ENCODE data around the gene MAGI1.
A peak's percentile ranks its signal among the peaks of the same experiment; 100 is the strongest.
"Not testable (repeated sequence)": the region's sequence is repeated elsewhere in the genome, so short reads cannot be mapped to it uniquely, and the experiment has no call there.

MAGI1 gene

DNA sequence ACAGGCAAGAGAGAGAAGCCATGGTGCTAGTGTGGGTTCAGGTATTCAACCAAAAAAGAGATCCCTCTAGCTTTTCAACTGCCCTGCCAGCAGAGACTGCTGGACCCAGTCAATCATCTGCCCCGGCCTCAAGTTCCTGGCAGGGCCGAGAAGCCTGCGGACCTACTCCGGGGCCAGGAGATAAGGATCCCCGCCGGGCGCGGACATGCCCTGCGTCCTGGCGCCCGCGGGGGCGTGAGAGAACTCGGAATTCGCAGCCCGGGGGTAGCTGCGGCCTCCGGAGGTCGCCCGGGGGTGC is 821 bp upstream of the MAGI1 start:
- peak; percentile 39 for DNase-seq (ENCODE audit: low spot score)

DNA sequence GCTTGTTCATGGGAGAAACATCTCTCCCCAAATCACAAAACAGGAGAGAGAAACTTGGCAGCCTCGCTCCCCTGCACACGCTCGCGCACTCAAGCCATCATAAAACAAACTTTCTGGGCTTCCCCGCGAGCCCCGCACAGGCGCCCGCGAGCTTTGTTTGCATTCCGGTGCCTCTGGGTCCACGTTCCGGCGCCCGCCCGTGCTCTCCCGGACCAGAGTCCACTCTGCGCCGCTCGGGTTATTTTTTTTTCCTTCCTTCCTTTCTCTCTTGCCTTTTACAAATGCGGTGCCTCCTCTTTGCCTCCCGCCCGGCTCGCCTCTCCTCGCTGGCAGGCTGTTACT is 363 bp downstream of the MAGI1 start:
- peak; percentile 75 for DNase-seq (ENCODE audit: low spot score)

DNA sequence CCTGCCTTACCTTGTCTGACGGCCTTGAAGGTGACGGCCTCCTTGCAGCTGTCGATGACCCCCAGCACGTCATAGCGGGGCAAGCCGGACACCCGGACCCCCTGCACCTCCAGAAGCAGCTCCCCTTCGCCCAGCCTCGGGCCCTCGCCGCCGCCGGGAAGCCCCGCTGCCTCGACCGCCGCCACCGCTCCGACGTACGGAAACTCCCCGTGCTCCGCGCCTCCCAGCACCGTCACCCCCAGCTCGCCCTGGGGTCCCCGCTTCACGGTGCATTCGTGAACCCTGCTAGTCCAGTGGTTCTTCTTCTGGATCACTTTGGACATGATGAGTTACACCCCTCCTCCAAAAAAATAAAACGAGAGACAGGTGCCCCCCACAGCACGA is 740 bp downstream of the MAGI1 start:
- DNase-seq (ENCODE audit: low spot score): no peak

DNA sequence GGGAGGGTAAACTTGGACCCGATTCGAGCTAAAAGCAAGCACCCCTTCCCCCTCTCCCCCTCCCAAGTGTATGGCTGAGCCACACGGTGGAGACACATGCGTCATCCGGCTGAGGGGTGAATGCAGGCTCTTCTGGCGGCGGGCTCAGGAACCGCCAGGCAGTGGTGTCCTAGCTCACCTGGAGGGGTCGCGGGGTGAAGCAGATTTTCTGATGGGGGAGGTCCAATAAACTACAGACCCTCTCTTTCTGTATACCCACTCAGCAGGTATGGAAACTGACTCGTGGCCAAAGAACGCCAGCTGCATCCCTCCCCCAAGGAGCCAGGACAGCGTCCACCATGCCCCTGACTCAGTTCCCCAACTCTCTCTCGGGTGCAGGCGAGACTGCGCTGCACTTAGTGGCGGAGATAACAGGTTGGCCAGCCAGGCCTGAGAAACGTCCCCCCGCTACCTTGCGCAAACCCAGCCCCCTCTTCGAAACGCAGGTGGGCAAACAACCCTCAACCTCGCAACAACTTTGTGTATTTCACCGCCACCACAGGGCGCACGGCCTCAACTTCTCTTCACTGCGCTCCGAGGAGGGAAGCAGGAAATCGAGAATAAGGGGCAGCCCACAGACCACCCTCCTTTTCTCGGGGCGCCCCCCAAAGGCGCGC is 1.3 kb downstream of the MAGI1 start:
- DNase-seq (ENCODE audit: low spot score): peak; percentile 57

DNA sequence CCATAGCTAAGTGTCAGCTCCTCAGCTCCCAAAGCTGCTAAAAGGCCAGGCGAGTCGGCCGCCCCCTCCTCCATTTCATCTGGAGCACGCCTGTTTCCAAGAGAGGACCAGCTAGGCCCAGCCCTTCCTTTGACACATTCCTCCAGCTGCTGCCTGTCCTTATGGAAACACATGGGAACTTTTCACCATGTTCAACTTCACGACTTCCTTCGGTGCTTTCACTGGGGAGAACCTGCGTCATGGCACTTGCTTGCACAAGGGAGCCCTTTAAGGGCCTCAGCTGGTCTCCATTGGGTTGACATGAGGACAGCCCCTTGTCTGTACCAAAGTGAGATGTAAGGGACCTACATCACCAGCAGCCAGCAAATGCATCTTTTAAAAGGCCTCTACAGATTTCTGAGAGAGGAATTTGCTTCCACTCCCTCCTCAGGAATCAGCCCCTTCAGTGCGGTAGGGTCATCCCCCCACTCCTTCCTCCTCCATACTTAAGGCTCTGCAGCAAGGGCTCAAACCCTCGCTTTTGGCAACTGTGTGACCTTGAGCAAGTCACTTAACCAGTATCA is 2.1 kb downstream of the MAGI1 start:
- DNase-seq (ENCODE audit: low spot score): no peak

DNA sequence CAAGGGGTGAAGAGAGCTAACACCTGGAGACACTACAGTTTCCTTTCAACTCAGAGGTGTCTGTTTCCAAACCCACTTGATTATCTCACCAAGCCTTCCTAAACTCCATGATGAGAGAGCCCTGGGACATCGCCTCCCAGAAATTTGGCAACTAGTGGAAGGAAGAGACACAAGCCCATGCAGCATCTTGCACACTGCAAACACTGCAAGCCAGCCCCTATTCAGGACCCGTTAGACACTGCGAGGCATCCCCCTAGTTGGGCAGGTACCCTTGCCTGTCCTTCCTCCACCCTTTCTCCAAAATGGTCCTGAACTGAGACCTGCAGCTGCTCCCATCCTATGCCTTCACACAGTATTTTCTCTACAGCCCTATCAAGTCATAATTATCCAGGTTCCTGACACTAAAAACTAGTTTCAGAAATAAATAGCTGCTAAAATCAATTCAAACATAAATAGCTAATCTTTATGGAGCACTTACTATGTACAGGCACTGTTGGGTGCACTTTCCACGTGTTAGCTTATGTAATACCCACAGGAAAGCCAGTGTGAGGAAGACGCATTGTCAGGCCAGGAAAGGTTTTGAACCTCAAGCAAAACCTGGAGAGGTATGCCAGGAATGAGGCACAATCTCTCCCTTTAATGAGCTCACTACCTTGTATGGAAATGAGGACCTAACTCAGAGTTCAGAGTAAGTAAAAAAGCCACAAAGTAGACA is 2.8 kb downstream of the MAGI1 start:
- no peak for DNase-seq (ENCODE audit: low spot score)

DNA sequence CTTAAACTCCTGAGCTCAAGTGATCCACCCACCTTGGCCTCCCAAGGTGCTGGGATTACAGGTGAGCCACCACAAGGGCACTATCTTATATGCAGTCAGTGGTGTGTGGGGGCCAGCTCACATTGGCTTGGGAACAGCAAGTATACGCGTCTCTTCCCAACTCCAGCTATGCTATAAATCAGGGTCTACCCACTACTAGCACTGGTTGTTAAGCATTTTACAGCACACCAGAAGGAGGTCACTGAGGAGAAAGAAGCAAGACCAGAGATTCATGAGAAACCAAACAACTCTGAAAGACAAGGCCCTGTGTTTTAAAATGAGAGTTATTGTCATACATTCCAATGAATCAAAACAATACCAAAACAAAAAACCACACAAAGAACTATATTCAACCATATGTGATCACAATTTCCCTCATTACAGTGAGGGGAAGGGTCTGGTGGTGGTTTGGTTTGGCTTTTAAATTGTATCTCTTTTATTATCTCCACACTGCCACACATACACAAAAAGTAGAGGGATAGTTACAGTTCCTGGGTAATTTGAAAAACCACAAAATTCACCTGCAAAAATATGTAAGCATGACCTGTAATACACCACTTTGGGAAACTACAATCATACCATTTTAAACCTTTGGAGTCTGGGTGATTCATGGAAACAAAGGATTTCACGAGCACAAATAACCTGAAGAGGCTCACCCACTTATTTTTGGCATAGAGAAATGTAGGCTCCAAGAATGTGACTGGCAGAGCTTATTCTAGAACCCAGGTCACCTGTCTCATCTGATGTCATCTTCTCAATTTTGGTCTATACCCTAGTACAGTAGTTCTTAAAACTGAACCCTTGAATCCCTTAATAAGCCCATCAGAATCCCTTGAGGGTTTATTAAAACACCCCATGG is 5.2 kb downstream of the MAGI1 start:
- DNase-seq (ENCODE audit: low spot score): no peak

DNA sequence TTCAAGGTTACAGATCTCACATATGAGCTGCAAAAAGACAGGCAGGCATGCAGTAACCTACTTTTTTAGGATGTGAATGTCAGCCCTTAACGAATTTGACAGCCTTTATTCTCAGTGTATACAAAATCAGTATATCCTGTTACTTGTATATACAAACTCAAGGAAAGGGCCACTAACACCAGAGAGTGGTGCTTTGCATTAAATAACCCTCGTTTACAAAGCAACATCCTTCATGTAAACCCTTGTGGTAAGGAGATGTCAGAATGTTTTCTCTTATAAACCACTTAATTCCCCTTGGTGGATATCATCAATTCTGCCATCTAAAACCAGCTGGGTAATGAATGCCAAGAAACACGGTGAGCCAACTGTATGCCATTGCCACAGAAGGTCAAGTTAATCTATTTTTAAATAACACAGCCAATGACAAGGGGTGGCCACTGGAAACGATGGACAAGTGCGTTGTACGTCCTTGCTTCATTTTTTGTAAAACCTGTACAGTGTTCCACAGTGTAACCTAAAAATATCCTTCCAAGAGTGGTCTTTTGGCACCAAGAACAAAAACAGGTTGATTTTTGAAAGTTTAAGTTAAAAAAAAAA is 7.5 kb downstream of the MAGI1 start:
- DNase-seq (ENCODE audit: low spot score): no peak

DNA sequence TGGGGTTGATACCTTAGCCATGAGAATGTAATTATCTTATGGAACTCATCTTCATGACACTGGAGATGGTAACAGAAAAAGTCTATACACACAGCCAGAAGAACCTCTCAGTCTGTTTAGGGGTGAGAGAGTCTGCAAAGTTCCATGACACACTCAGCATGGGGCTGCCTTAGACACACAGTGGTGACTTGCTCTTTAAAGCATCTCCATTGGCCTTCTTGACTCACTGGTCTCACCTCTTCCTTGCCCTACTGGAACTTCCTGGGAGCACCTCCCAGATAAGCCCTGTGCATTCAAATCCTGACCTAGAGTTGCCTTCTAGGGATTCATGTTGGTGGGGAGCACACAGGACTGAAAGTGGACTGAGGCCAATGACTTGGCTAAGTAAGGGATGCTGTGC is 9.3 kb downstream of the MAGI1 start:
- DNase-seq (ENCODE audit: low spot score): peak; percentile 33

DNA sequence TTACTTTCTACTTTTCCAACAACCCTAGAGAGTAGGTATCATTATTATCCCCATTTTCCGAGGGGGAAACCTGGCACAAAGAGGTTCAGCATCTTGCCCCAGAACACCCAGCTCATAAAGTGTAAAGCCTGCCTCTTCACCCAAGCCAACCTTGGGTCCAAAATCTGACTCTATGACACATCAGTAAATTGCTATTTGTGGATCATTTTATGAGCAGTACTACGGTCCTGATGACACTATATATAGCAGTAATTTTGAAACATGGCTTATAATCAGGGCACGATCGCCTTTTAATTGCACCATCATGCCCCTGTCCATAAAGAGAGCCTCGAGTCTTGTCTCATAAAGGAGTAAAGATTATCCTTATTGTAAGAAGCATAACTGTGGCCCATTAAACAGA is 9.7 kb downstream of the MAGI1 start:
- DNase-seq (ENCODE audit: low spot score): no peak

DNA sequence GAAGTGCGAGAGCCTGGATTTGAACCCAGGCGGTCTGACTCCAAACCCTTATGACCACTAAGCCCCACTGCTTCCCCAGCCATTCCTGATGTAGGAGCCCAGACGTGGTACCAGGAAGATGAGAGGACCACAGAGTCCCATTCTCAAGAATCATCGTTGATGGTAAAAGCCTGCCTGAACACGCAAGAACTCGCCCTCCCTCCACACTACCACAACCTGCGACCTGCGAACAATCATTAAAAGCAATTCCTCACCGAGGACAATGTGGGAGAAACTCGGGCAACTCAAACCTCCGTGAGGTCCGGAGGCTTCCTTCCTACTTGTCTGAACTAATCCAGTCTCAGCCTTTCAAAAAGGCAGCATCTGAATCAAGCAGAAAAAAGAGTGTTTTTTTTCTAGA is 10.3 kb downstream of the MAGI1 start:
- DNase-seq (ENCODE audit: low spot score): no peak

DNA sequence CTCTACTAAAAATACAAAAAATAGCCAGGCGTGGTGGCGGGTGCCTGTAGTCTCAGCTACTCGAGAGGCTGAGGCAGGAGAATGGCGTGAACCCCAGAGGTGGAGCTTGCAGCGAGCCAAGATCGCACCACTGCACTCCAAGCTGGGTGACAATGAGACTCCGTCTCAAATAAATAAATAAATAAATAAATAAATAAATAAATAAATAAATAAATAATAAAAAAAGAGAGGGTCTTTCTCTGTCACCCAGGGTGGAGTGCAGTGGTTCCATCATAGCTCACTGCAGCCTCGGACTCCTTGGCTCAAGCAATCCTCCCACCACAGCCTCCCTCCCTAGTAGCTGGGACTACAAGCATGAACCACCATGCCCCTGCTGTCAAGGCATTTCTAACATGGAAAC is 11.6 kb downstream of the MAGI1 start:
- not testable (repeated sequence) for DNase-seq (ENCODE audit: low spot score)

DNA sequence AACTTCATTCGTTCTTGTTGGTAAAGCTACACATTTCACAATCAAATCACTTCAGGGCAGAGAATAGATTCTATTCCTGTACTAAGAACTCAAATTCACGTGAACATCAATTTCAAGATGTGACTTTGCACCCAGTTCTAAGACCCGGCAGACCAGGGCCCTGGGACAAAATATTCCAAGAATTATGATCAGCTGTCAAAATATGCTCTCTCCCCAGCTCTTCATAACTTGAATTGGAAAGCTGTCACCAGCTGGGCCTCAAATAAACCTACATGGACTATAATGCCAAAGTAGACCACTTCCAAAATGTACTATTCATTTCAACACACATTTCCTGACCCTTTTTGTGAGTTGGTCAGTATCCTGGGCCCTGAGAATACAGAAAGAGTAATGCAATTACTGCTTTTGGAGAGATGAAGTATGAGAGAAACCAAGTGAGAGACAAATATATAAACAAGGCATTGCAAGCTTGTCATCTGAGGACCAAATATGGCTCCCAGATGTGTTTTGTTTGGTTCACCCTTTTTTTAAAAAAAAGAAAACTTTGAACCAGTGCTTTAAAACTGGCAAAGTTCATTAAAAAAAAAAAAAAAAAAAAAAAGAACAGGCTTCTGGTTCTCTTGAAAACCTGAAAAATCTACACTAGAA is 14.9 kb downstream of the MAGI1 start:
- no peak for DNase-seq (ENCODE audit: low spot score)

DNA sequence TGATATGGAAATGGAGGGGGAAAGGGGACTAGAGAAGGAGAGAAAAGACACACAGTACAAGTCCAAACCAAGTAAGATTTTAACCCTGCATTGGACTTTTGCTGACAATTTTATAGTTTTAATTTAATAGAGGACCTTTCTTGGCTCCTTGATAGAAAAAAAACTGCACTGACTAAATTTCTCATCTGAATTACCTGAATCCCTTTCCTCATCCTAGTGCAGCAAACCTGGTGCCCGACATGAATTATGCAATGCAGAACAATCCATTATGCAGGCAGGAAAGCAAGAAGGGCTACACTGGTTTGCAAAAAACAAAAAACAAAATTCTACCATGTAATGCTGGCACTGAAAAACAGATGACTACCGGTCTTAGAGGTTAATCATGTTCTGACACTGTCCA is 15.5 kb downstream of the MAGI1 start:
- DNase-seq (ENCODE audit: low spot score): no peak

DNA sequence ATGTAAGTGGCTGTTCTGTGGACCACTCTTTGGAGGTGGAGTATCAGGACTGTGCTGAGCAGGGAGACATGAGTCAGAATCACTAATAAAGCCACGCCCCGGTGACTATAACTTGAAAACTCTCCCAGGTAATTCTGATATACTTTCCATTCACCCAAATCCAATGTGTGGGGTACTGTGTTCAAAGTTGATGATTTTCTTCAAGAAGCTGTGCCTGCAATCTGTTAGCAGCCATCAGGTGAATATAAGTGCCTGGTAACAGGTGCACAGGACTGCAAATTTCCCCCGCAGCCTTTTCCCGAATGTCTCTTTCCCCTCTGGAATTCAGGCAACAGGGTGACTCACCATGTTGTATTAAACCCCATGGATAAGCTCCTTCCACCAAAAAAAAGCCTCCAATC is 17.0 kb downstream of the MAGI1 start:
- DNase-seq (ENCODE audit: low spot score): no peak

DNA sequence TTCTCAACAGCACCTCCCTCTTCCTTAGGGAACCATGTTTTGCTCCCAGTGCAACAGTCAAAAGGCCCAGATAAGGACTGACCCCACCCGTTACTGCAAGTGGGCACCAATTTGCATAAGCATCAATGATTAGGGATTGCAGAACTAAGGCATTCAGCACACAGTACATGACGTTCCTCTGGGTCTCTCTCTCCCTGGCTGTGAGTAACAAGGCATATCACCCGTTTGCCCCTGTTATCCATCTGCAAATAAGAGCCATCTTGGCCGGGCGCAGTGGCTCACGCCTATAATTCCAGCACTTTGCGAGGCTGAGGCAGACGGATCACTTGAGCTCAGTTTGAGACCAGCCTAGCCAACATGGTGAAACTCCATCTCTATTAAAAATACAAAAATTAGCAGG is 18.8 kb downstream of the MAGI1 start:
- DNase-seq (ENCODE audit: low spot score): no peak

DNA sequence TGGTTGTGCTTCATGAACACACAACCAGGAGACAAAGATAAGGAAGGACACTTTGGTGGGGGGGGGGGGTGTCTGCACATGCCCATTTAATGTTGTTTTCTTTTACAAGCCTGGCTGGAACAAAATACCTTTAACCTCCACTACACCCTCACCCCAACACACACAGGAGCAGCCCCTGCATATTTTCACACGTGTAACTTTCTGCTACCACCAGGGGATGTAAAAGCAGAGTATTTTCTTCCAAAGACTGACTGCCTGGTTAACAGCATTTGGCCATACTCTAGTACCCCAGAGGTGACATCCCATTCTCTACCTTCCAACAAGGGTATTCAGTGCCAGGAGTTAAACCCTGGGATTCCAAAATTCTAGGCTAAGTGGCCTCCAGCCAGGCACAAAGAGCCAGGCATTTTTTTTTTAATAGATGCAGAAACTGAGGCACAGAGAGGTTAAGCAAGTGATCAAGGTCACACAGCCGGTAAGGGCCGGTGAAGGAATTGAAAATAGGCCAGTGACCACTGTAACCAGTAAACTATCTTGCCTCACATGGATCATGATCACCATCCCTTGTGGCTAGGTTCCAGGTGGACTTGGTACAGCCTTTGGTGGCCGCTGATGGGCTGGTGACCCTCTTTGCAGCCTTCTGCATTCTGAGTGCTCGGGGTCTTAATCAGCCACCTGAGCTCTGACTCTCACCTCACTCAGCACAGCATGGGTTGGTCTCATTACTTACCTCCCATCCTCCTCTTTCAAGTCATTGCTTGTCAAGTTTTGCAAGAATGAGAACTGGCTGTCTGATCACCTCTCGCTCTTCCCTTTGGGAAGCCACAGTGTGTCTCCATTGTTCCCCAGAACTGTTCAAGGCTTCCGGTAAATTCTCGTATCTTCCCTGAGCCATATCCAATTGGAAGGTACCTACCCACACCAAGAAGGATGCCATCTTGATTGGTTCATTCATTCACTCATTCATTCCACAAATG is 20.4 kb downstream of the MAGI1 start:
- DNase-seq (ENCODE audit: low spot score): no peak

DNA sequence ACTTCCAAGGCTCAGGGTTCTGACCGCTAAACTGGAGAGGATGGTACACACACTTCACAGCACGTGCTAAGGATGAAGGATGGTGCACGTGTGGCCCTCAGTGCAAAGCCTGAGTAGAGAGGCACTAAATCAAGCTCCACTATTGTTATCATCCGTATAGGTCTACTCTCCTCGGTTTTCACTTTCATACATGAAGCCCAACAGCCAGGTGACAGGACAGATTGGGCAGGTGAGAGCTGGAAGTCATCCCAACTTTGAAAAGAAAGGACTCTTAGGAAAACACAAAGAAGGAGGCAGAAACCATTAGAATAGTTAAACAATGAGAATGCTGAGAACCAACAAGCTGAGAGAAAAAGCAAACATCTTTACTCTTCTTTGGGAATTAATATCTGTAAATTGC is 21.1 kb downstream of the MAGI1 start:
- no peak for DNase-seq (ENCODE audit: low spot score)

DNA sequence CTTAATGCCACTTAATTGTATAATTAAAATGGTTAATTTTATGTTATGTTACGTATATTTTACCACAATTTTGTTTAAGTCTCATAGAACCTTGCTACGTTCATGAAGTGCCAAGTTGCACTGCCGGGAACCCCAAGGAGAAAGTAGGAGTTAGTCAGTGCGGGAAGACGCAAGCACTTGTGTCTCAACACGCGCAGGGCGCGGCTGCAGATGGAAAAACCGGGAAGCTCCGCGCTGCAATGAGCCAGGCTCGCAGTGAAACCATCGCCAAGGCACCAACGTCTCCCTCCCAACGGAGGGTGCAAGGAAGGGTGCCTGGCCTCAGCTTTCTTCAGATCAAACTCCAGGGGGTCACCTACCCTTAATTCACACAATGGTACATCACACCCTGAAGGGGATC is 21.6 kb downstream of the MAGI1 start:
- no peak for DNase-seq (ENCODE audit: low spot score)

DNA sequence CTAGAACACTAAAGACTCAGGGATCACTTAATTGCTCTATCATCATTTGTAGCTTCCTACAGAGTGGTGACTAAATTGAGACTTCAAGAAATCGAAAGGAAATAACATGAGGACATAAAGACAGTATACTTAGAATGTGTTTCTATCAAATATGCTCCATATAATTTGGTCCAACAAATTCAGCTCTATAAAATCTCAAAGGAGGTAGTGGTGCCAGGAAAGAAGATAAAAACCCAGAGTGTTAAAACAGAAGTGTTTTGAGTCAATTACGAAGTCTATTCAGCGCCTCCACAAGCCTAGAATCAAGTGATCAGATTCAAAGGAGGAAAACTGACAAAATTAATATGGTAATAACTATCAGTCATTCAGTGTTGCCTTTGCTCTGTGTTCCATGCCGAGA is 22.9 kb downstream of the MAGI1 start:
- DNase-seq (ENCODE audit: low spot score): no peak

DNA sequence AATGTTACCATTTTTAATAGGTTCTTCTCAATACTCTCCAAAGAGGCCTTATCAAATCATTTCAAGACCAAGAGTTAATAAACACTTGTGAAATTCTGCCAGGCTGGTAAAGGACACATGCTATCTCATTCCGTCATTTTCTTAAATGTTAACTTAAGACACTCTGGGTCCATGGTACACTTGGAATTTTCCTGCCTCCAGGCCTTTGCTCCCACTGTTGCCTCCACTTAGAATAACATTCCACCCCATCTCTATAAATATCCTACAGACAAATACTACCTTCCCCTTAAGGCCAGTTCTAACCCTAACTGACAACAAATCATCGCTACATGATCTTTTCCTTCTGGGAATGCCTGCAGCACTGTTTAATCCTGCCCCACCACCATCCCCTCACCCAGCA is 24.1 kb downstream of the MAGI1 start:
- DNase-seq (ENCODE audit: low spot score): no peak
